AML-193 (cell line): Measurements from ENCODE around the gene CUBN.

Experiments
- DNase-seq, 2 experiments: peaks; one replicate each; lab custom pipeline; 2025; lab: John Stamatoyannopoulos, UW

The CUBN gene

DNA sequence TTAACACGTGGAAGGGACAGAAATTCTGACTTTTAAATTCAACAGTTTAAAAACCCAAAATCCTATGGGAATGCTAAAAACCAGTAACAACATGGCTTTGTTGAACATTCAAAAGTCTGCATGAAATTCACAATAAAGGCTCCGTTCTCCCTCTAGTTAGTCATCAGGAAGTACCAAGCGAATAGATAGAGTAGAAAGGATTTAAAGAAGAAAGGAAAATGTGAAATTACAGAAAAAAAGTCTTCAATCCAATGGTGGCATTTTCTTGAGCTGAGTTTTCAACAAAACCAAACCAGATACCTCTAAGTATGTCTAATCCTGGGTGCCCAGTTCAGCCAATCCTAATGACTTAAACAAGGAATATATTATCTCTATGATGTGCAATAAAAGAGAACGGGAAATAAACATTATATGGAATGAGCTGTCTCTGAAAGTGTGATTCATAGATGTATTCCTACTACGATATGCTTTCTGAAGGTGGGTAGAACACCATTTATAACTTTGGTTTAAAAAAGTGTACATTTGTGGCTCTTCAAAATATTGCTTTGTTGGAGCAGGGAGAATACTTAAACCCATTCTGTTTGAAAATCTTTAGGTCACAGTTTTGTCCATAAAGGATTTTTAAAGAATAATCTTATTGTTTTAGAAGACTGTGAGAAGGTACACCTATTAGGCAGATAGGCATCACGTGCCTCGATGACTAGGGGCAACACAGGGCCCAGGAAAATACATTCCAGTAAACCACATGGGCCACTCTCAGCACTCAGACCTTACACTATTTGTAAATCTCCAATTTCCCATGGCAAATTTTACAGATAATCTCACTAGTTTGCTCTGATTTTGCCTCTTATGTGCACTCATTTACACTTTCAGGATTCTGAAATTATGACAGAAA lies 87.7 kb downstream of the CUBN start:
- no peak for DNase-seq

GRCh38 chr10:17038627-17039026 lies 91.0 kb downstream of the CUBN start:
- no peak for DNase-seq

- DNase-seq: no peak
Measured at GRCh38 chr10:17037910-17038309, 91.7 kb downstream of the CUBN start.

DNA sequence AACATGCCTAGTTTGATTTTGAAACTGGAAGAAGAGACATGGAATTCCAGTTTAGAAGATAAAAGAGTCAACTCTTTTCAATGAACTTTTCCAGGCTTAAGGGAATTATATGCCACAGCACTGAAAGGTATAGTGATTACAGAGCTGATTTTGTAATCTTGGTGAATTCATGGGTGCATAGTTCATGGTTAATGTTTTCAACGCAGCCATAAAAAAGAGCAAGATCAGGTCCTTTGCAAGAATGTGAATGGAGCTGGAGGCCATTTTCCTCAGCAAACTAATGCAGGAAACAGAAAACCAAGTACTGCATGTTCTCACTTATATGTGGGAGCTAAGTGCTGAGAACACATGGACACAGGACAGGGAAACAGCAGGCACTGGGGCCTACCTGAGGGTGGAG lies 94.2 kb downstream of the CUBN start:
- no peak for DNase-seq

GRCh38 chr10:17033529-17034260 lies 95.9 kb downstream of the CUBN start:
- DNase-seq: peak; percentile 2 to 6

DNA sequence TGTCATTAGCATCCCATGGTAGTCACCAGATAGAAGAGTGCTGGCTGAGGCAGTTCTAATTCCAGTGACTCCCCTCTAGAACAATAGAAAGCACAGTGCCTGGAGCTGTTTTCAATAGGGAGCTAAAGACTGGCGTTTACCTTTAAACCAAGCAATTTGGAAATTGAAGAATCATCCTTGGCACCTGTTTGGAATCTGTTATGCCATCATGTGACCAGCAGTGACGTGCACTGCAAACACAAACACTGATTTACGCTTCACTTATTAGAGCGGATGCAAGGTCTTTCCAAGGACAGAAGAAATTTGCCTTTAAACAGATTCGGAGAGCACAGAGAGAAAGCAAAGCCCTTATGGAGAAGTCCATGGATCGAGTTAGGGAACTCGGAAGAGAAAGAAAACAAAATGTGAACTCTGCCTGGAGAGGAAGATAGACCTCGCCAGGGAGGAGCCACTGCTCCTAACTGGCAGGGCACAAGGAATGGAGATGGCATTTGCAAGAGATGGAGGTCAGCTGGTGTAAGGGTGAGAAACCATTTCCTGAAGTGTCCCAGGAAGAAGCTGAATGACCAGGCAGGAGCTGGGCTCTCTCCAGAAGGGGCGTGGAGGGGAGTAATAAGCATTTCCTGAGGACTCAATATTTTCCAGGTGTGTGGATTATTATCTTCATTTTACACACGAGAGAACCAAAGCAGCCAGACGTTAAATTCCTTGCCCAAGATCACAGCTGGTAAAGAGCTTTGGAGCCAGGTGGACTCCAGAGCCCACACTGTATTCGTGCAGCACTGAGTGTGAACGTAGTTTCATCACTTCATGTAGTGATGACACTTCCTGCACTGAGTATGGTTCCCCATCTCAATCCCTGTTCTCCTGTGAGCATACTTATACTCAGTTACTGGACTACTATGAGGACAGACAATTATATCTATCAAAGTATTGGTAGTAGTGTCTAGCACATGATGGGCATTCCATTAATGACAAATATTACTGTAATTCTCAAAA lies 97.7 kb downstream of the CUBN start:
- peak; percentile 4 to 47 for DNase-seq

GRCh38 chr10:17029581-17030271 lies 99.9 kb downstream of the CUBN start:
- DNase-seq: peak; percentile 53 to 69

DNA sequence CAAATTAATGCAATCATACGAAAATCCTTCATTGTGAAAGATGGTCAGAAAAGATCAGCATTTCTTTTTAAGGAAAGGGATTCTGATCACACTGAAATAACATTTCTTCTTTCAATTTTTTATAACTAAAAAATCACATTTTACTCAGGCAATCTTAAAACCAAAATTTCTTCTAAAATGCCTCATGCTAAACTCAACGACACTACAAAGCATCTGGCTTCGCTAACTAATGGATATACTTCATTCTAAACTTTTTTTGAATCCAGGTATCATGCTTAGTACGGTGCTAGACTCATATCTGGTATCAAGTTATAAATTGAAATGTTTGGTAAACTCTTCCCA lies 100.4 kb downstream of the CUBN start:
- no peak for DNase-seq

DNA sequence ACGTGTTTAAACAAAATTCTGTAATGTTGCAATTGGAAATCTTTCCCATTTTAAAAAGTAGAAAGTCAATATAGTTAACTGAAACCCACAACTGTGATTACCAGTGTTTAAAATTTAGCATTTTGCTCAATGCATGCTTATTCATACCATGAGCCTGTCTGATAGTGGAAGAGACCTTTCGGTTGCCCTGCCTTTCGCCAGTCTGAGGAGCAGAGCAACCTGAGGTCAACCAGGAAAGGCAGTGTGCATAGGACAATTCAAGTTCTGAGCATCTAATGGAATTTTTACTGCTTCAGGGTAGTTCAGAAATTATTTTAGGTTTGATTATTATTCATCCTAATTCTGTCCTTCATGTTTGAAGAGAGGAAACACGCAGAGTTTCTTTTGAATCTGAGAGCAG lies 100.8 kb downstream of the CUBN start:
- DNase-seq: no peak

- no peak for DNase-seq
Measured at GRCh38 chr10:17026686-17027485, 102.7 kb downstream of the CUBN start.

- peak in 1 of 2 experiments; percentile 20 for DNase-seq
Measured at GRCh38 chr10:17025444-17026295, 103.9 kb downstream of the CUBN start.

DNA sequence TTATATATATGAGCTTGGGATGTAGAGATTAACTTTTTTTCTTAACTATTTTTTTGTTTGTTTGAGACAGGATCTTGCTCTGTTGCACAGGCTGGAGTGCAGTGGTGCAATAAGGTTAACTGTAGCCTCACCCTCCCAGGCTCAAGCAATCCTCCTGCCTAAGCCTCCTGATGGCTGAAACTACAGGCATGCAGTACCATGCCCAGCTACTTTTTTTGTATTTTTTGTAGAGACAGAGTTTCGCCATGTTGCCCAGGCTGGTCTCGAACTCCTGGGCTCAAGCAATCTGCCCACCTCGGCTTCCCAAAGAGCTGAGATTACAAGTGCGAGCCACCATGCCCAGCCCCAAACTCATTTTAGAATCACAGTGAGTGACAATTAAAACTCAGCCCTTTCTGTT lies 105.2 kb downstream of the CUBN start:
- DNase-seq: no peak

DNA sequence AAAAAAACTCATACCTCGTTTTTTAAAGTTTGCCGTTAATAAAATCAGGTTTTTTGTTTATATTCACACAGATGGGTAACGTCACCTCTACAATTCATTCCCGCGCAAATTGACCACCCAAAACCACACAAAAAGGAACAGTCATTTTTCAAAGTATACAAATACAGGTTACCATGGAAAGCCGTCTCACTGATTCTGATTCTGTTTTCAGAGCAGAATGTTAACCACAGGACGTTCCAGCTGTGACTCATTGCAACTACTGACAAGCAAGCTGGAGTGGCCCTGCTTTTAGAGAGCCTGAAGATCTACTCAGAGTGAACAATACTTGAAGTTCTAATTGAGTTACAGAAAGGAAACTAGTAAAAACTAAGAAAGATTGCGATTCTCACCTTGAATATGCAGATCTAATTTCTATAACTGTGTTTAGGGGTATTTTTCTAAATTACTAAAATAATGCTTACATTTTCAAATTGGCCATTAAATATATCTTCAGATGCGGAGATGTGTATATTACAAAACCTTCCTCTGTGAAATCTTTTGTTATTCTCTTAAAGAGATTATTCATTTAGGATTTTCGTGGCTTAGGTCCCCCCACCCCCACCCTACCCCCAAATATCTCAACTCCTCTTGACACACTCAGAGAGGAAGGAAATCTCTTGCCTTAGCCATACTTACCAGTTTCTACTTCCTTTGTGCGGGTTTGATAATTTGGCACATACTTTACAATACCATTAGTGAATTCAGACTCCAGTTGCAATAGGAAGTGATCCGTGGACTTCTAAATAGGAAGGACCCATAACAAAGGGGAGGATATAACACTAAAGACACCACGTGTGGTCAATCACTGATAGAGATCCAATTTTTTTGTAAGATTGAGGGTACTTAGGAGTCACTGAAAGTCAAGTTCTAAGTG lies 106.0 kb downstream of the CUBN start:
- DNase-seq: peak; percentile 77 to 85

GRCh38 chr10:17022896-17023295 lies 106.7 kb downstream of the CUBN start:
- no peak for DNase-seq

DNA sequence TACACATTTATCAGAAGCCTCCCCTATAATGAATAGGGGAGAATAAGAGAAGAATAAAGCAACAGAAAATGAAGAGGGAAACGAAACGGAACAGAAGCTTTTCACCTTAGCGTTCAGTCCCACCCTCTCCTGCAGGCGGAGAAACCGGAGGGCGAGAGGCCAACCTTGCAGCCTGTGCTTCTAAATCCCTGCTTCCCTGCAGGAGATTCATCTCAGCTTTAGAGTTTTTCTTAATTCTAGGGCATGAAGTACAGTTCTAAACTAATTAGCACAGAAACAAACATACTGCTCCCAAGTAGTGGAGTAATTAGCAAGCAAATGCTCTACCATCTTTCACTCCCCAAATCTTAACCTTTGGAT lies 107.2 kb downstream of the CUBN start:
- no peak for DNase-seq

DNA sequence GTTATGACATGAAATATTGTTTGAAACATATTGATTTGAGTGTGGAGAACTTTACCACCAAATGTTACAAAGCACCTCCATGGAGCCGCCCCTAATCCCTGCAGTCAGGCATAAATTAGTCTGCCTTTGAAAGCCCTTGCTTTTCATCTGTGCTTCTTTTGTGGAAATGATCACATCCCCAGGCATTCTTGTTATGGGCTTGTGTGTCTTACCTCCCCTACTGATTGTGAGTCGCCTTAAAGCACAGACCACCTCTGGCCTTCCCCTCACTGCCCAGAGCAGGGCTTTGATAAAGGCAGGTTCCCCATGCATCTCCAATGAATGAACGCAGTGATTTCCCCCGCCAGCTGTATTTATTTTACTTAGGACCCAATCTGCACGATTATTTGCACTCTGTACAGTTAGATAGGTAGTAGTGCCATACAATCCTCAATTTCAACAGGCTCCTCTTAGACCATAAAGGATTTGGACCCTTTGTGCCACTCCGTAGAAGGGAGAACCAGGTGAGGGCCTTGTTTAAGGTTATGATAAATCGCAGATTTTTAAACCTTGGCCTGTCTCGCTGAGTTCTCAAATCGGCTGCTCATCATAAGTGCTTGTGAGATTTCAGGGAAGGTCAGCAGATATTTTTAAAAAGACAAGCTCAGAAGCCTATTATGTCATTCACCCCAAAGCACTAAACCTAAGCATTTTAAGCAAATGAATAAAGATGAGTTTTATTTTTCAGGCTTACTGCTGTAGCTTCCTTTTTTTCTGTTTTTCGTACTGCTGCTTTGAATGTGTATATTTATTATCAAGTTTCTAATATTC lies 107.8 kb downstream of the CUBN start:
- no peak for DNase-seq

DNA sequence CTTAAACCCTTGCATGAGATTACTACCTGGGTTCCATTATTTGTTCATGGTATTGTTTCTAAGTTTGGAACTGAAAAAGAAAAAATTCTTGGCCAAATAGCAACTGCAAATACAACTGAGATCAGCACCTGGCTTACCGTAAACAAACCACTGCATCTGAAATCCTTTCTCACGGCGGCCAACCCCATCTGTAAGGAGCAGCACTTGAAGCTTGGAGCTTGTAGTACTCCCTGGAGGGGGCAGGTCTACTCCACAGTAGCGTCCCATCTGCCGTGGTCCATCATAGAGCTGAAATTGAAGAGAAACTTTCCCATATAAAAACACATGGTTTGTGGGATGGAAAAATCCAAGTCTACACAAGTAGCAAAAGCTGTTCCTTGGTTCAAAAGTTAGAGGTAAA lies 109.9 kb downstream of the CUBN start:
- DNase-seq: no peak
